Measurements from ENCODE around the gene BHLHE23.
"Not testable (repeated sequence)": the region's sequence is repeated elsewhere in the genome, so short reads cannot be mapped to it uniquely, and the experiment has no call there.

The BHLHE23 gene

GRCh38 chr20:63043348-63044203 lies 36.8 kb upstream of the BHLHE23 start:
- DNase-seq (ENCODE audit: low spot score), result no peak

GRCh38 chr20:63042448-63043071 lies 35.8 kb upstream of the BHLHE23 start:
- no peak for DNase-seq (ENCODE audit: low spot score)

DNA sequence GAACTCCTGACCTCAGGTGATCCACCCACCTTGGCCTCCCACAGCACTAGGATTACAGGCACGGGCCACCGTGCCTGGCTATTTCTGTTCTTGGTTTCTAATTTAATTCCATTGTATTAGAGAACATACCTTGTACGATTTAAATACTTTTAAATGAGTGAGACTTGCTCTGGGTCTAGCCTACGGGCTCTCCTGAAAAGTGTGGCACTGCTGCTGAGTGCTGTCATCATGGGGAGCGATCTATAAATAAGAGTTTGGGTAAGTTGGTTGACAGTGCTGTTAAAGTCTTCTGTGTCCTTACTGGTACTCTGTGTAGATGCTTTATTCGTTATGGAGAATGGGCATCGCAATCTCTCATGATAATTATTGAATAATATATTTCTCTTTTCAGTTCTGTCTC lies 35.0 kb upstream of the BHLHE23 start:
- DNase-seq (ENCODE audit: low spot score), result no peak

- no peak for DNase-seq (ENCODE audit: low spot score)
Observed at GRCh38 chr20:63037669-63038268, 31.0 kb upstream of the BHLHE23 start.

DNA sequence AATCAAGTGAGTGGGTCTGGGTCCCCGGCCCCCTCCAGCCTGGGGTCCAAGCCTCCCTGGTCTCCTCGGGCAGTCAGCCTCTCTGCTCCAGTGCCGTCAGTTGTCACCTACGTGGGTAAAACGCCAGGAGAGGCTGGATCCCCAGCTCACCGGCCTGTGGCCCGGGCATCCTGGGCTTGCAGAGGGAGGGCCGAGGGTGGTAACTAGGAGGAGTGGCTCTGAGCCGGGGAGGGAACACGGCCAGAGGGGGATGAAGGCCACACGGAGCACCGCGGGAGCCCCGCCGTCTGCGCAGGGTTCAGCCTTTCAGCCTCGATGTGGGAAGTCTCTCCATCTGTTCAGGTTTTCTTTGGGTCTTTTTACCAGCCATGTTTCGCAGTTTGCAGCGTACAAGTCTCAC lies 29.5 kb upstream of the BHLHE23 start:
- no peak for DNase-seq (ENCODE audit: low spot score)

DNA sequence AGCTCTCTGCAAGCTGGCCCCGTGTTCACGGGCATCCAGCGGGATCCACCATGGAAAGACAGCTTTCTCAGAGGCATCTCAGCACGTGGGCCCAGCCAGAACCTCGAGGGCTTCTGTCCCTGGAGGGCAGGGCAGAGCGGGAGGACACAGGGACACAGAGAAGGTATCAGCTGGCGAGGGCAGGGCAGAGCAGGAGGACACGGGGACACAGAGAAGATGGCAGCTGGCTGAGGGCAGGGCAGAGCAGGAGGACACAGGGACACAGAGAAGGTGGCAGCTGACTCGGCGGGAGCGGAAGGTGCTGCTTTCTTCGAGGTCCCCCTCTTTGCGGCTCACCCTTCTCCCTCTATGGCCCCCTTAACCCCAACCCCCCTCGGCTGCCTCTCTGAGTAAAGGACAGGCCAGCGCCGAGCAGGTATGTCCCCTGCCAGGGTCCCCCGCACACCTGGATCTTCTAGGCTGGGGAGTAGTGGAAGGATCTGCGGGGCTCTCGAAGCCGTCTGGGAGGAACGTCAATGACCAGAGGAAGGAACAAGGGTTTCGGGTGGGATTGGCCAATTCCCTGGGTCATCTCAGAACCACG lies 28.9 kb upstream of the BHLHE23 start:
- no peak for DNase-seq (ENCODE audit: low spot score)

- not testable (repeated sequence) for DNase-seq (ENCODE audit: low spot score)
Observed at GRCh38 chr20:63034710-63035602, 28.2 kb upstream of the BHLHE23 start.

DNA sequence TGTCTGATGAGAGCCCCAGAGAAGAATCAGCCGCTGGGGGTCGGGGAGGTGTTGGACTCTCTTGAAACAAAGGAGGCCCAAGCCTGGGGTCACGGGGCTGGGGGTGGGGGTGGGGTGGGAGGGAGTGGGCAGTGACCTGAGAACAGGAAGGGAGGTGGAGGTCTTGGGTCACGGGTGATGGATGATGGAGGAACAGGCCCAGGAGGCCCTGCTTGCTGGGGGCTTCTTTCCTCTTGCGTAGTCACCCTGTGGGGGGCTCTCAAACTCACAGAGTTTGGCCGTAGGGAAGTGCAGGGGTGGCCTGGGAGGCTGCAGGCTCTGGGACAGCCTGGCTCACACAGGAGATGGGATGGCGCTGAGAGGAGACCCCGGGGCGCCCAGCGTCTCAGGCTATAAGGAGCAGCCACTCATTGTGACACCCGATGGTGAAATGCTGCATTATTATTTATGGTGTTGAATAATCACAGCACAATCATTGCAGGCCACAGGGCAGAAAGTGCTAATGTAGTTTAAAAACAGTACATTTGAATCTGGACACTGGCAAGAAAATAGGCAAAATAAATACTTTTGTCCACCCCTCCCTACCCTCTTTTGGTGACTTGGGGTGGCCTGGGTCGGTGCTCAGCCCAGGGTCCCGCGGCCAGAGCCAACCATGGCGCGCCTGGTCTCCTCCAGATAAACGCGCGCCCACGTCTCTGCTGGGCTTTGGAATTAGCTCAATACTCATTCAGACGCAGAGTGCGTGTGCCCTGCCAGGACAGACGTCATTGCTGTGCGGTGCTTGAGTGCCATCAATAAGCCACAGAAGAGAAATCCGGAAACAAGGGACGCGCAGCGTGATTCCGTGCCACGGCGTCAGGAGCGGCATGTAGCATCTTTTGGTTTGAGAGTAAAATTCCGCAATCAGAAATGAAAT lies 27.3 kb upstream of the BHLHE23 start:
- no peak for DNase-seq (ENCODE audit: low spot score)

GRCh38 chr20:63032861-63033793 lies 26.4 kb upstream of the BHLHE23 start:
- no peak for DNase-seq (ENCODE audit: low spot score)

GRCh38 chr20:63032026-63032800 lies 25.4 kb upstream of the BHLHE23 start:
- DNase-seq (ENCODE audit: low spot score), result no peak

- DNase-seq (ENCODE audit: low spot score), result no peak
Observed at GRCh38 chr20:63031251-63032014, 24.7 kb upstream of the BHLHE23 start.

DNA sequence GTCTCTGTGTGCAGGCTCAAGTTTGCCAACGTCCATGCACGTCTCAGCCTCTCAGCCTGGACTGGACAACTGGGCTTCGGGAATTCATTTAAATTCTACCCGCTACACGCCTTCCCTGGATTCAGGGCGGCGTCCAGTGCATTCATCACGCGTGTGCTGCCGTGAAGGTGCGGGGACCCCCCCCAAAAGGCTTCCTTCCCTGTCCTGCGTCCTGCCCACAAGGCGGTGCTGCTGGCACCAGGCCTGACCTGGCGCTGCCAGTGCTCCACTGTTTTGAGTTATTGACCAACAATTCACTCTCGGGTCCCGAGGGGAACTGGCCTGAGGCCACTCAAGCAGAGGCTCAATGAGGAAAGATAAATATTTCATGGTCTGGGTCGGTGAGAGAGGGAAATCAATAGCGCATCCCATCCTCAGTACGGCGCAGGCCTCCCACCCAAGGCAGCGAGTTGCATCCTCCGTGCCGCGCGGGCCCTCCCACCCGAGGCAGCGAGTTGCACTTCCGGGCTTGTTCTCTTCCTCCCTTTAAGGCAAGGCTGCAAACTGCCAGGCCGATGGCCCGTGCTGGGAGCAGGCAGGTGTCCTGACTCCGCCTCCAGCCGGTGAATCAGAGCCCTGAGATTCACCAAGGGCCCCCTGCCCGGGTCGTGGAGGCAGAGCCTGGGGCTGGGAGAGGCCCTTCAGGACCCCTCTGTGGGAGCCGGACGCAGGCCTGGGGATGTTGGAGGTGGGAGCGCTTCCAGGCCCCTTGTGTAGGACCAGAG lies 22.8 kb upstream of the BHLHE23 start:
- no peak for DNase-seq (ENCODE audit: low spot score)

DNA sequence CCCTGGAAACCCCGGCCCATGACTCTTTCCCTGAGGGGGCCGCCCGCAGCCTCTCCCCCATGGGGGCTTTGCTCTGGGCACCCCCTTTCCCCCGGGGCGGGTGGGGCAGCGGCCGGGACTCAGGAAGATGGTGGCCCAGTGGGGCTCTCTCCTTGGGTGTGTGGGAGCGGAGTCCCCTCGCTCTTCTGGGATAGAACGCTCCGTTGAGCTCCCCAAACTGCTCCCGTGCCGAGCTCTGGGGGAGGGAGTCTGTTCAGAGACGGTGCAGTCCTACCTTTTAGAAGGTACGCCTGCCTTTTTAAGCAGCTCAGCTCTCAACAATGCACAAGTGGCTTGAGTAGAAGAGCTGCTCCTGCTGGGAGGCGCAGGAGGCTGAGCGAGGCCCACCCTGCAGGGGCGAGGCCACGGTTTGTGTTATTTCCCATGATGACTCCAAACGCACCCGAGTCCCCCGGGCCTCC lies 21.7 kb upstream of the BHLHE23 start:
- DNase-seq (ENCODE audit: low spot score), result no peak

DNA sequence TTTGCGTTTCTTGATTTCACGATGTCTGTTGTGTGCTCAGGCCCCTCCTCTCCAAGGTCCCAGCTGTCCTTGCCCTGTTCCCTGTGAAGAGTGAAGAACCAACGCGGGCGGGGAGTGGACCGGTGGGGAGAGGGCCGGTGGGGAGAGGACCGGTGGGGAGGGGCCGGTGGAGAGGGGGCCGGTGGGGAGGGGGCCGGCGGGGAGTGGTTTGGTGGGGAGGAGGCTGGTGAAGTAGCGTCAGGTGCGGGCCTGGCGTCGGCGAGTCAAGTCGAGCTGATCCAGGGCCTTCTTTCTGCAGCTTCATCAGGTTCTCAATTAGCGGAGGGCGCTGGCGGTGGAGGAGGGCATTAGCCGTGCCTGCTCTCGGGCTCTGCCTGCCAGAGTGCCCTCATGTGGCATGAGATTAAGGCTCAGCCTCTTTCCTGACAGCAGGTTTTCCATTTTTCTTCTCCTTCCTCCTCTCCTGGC lies 21.2 kb upstream of the BHLHE23 start:
- DNase-seq (ENCODE audit: low spot score), result no peak

DNA sequence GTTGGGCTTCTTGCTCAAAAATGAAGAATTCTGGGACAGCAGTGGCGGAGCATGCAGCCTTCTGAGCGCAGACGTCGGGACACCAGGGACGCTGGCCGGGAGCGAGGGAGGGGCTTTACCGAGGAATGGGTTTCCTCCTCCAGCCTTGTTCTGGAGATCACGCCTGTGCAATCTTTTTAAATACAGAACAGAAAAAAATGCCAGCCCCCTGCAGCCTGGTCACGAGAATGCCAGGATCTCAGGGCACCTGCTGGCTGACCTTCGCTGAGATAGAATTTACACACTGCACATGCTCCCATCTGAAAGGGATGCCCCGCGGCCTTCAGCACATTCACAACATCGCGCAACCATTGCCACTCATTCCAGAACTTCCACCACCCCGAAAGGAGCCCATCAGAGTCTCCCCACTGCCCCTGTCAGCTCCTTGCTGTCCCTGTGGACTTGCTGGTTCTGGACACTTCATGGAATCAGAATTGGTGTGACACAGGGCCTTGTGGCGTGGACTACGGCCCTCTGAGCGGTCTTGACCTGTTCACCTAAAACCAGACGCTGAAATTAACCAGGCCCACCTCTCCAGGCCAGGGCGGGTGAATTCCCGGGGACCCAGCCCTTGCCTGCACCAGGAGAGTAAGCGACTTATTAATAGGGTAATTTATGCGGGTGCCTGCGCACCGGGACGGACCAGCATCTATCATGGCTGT lies 20.6 kb upstream of the BHLHE23 start:
- no peak for DNase-seq (ENCODE audit: low spot score)

- DNase-seq (ENCODE audit: low spot score), result no peak
Observed at GRCh38 chr20:63026582-63027165, 19.9 kb upstream of the BHLHE23 start.

Data from GM03348 (cell line).